Measurements from ENCODE around the gene MVD. TPM values are rescaled to one million over a fixed set of nuclear protein-coding genes. Genes with fewer than 3 reads are reported as not detected.
A peak's percentile ranks its signal among the peaks of the same experiment; 100 is the strongest.

Gene MVD
- total and polyA plus RNA-seq, 2 of the 13 experiments (the other 11 are each of a cell fraction or from before 2014, with no cell fraction given), result 28.1 to 187 TPM

DNA sequence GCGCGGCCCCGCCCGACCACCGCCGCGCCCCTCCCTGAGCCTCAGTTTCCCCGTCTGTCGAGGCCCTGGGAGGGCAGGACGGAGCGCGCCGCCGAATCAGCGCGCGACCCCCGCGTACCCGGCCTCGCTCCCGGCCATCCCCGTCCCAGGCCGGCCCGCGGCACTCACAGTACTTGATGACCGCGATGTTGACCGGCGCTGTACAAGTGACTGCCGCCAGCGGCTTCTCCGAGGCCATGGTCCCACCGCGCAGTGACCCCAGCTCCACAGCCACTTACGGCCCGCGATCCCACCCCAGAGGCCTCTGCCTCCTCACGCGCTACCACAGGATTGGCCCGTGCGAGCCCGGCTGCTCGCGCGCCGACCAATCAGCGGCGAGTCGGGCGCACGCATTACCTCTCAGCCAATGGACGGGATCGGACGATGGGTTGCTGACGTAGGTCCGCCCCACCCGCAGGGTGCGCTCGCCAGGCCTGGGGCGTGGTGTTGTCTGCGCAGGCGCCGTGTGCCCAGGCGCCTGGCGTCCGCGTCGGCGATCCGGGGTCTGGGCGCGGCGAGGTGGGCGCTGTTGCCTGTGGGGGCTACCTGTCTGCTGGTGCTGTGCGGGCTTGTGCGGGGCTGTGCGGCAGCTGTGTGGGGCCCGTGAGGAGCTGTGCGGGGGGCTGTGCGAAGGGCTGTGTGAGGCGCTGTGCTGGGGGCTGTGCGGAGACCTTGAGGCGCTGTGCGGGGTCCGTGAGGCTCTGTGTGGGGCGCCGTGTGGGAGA, at the start of gene MVD (continued):
- TF ChIP-seq, protein P1, sequence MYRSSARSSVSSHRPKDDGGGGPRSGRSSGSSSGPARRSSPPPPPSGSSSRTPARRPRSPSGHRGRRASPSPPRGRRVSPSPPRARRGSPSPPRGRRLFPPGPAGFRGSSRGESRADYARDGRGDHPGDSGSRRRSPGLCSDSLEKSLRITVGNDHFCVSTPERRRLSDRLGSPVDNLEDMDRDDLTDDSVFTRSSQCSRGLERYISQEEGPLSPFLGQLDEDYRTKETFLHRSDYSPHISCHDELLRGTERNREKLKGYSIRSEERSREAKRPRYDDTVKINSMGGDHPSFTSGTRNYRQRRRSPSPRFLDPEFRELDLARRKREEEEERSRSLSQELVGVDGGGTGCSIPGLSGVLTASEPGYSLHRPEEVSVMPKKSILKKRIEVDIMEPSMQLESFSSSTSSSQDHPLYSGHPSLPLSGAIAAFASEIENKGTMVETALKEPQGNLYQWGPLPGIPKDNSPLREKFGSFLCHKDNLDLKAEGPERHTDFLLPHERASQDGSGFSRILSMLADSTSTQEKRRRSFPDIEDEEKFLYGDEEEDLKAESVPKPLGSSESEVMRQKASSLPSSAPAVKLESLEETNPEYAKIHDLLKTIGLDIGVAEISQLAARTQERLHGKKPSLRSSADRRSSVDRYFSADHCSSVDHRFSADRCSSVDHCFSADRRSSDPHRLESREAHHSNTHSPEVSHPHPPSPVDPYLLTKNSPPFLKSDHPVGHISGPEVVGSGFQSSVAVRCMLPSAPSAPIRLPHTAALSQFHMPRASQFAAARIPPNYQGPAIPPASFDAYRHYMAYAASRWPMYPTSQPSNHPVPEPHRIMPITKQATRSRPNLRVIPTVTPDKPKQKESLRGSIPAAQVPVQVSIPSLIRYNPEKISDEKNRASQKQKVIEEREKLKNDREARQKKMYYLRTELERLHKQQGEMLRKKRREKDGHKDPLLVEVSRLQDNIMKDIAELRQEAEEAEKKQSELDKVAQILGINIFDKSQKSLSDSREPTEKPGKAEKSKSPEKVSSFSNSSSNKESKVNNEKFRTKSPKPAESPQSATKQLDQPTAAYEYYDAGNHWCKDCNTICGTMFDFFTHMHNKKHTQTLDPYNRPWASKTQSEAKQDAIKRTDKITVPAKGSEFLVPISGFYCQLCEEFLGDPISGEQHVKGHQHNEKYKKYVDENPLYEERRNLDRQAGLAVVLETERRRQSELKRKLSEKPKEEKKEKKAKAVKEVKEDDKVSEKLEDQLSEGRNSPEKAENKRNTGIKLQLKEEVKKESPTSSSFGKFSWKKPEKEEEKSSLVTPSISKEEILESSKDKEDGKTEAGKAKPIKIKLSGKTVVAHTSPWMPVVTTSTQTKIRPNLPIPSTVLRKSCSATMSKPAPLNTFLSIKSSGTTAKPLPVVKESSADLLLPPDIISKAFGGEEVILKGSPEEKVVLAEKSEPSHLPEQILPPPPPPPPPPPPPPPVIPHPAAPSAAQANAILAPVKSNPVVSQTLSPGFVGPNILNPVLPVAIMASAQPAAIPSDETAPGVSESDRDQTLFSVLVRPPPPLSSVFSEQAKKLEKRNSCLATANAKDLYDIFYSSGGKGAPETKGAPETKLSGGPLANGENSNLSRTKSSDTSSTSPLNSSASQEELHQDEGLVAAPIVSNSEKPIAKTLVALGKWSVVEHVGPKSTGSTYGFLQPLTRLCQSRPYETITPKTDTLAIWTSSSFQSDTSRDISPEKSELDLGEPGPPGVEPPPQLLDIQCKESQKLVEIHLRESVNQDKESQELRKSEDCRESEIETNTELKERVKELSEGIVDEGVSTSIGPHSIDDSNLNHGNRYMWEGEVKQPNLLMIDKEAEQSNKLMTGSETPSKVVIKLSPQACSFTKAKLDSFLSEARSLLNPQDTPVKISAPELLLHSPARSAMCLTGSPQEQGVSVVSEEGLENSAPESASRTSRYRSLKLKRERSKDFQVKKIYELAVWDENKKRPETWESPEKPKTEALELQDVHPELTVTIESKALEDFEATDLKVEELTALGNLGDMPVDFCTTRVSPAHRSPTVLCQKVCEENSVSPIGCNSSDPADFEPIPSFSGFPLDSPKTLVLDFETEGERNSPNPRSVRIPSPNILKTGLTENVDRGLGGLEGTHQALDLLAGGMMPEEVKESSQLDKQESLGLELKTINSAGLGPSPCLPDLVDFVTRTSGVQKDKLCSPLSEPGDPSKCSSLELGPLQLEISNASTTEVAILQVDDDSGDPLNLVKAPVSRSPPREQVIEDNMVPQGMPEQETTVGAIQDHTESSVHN (CRISPR knock-in tag; IDR thresholded peaks at IDR 0.05), result peak; percentile 84; the same call in 1 of the 2 replicates
- TF ChIP-seq, protein P2, sequence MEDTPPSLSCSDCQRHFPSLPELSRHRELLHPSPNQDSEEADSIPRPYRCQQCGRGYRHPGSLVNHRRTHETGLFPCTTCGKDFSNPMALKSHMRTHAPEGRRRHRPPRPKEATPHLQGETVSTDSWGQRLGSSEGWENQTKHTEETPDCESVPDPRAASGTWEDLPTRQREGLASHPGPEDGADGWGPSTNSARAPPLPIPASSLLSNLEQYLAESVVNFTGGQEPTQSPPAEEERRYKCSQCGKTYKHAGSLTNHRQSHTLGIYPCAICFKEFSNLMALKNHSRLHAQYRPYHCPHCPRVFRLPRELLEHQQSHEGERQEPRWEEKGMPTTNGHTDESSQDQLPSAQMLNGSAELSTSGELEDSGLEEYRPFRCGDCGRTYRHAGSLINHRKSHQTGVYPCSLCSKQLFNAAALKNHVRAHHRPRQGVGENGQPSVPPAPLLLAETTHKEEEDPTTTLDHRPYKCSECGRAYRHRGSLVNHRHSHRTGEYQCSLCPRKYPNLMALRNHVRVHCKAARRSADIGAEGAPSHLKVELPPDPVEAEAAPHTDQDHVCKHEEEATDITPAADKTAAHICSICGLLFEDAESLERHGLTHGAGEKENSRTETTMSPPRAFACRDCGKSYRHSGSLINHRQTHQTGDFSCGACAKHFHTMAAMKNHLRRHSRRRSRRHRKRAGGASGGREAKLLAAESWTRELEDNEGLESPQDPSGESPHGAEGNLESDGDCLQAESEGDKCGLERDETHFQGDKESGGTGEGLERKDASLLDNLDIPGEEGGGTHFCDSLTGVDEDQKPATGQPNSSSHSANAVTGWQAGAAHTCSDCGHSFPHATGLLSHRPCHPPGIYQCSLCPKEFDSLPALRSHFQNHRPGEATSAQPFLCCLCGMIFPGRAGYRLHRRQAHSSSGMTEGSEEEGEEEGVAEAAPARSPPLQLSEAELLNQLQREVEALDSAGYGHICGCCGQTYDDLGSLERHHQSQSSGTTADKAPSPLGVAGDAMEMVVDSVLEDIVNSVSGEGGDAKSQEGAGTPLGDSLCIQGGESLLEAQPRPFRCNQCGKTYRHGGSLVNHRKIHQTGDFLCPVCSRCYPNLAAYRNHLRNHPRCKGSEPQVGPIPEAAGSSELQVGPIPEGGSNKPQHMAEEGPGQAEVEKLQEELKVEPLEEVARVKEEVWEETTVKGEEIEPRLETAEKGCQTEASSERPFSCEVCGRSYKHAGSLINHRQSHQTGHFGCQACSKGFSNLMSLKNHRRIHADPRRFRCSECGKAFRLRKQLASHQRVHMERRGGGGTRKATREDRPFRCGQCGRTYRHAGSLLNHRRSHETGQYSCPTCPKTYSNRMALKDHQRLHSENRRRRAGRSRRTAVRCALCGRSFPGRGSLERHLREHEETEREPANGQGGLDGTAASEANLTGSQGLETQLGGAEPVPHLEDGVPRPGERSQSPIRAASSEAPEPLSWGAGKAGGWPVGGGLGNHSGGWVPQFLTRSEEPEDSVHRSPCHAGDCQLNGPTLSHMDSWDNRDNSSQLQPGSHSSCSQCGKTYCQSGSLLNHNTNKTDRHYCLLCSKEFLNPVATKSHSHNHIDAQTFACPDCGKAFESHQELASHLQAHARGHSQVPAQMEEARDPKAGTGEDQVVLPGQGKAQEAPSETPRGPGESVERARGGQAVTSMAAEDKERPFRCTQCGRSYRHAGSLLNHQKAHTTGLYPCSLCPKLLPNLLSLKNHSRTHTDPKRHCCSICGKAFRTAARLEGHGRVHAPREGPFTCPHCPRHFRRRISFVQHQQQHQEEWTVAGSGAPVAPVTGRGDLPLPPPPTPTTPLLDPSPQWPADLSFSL (CRISPR knock-in tag; IDR thresholded peaks at IDR 0.05), result no peak
- TF ChIP-seq PAWR (CRISPR knock-in tag; IDR thresholded peaks at IDR 0.05; ENCODE audit: borderline replicate concordance) (peak; percentile 97; the same call in 1 of the 2 replicates), HNRNPUL1 (IDR thresholded peaks at IDR 0.05; ENCODE audit: low read depth, low read length) (peak; percentile 27; the same call in 1 of the 2 replicates), ZNF121 (CRISPR knock-in tag; IDR thresholded peaks at IDR 0.05) (peak; percentile 65), YEATS4 (CRISPR knock-in tag; IDR thresholded peaks at IDR 0.05; ENCODE audit: borderline replicate concordance) (peak; percentile 72; the same call in 1 of the 2 replicates), RAD21 (CRISPR knock-in tag; IDR thresholded peaks at IDR 0.05) (peak; percentile 56), TEAD2 (CRISPR knock-in tag; IDR thresholded peaks at IDR 0.05) (no peak; the same call in 1 of the 2 replicates), ATF1 (CRISPR knock-in tag; IDR thresholded peaks at IDR 0.05) (peak; percentile 87)
- TF ChIP-seq, protein P3, sequence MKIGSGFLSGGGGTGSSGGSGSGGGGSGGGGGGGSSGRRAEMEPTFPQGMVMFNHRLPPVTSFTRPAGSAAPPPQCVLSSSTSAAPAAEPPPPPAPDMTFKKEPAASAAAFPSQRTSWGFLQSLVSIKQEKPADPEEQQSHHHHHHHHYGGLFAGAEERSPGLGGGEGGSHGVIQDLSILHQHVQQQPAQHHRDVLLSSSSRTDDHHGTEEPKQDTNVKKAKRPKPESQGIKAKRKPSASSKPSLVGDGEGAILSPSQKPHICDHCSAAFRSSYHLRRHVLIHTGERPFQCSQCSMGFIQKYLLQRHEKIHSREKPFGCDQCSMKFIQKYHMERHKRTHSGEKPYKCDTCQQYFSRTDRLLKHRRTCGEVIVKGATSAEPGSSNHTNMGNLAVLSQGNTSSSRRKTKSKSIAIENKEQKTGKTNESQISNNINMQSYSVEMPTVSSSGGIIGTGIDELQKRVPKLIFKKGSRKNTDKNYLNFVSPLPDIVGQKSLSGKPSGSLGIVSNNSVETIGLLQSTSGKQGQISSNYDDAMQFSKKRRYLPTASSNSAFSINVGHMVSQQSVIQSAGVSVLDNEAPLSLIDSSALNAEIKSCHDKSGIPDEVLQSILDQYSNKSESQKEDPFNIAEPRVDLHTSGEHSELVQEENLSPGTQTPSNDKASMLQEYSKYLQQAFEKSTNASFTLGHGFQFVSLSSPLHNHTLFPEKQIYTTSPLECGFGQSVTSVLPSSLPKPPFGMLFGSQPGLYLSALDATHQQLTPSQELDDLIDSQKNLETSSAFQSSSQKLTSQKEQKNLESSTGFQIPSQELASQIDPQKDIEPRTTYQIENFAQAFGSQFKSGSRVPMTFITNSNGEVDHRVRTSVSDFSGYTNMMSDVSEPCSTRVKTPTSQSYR (CRISPR knock-in tag; IDR thresholded peaks at IDR 0.05; ENCODE audit: borderline replicate concordance), result no peak; the same call in 1 of the 2 replicates

All from HepG2 (cell line).